ENCODE measurements around the gene WDFY4.

Gene WDFY4

DNA sequence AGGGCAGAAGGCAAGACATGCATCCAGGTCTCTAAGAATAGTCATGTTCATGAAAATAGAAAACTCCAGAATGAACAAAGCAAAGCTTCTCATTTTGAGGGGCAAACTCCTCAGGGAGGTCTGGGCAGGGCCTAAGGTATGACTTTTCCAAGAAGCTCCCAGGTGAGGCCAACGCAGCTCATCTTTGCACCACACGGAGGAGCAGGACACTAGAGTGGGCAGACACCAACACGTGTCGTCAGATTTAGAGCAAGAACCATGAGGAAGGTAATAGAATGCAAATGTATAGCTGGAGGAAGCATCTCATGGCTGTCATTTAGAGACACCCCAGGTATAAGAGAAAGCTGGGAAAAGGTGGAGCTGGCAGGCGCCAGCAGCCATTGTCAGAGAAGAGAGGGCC lies 95.7 kb downstream of the WDFY4 start:
- DNase-seq (ENCODE audit: extremely low spot score, insufficient read length, low read depth) (no peak), FAIRE-seq (no peak)

DNA sequence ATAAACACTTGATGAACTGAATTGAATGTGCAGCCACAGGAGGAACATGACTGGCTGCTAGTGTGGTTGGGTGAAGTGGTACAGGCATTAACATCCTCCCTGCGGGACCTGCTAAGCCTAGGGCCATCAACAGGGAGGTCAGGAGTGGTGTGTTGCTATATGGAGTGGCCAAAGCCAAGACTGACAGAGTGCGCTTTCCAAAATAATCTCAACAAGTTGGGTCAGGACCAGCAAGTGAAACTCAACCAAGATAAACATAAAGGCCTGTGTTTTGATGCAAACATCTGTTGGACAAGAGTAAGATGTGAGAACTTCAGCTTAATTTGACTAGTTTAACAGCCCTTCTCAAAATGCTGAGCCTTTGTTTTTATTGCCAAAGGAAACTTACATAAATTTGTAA lies 97.7 kb downstream of the WDFY4 start:
- DNase-seq (ENCODE audit: extremely low spot score, insufficient read length, low read depth) (no peak), FAIRE-seq (no peak)

DNA sequence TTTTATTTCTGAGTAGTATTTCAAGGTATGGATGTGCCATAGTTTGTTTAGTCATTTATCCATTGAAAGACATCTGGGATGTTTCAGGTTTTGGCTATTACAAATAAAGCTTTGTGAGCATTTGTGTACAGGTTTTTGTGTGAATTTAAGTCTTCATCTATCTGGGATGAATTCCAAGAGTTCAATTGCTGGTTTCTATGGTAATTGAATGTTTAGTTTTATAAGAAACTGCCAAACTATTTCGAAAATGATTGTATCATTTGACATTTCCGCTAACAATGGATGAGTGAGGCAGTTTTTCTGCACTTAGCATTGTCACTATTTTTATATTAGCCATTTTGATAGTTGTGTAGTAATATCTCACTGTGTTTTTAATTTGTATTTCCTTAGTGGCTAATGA lies 99.4 kb downstream of the WDFY4 start:
- FAIRE-seq, result no peak

DNA sequence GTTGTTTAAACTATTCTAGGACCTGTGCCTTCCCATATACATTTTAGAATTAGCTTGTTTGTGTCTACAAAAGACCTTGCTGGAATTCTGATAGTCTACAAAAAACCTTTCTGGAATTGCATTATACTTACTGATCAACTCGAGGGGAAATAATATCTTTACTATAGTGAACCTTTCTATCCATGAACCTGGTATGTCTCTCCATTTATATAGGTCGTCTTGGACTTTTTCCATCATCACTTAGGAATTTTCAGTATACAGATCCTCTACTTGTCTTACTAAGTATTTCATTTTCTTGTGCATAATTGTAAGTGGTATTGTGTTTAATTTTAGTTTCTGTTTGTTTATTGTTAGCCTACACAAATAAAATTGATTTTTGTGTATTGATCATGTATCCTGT lies 101.1 kb downstream of the WDFY4 start:
- DNase-seq (ENCODE audit: extremely low spot score, insufficient read length, low read depth) (no peak), FAIRE-seq (peak; percentile 9)

More for the DNA sequence above, 99.4 kb downstream of the WDFY4 start:
- DNase-seq (ENCODE audit: extremely low spot score, insufficient read length, low read depth), result no peak

DNA sequence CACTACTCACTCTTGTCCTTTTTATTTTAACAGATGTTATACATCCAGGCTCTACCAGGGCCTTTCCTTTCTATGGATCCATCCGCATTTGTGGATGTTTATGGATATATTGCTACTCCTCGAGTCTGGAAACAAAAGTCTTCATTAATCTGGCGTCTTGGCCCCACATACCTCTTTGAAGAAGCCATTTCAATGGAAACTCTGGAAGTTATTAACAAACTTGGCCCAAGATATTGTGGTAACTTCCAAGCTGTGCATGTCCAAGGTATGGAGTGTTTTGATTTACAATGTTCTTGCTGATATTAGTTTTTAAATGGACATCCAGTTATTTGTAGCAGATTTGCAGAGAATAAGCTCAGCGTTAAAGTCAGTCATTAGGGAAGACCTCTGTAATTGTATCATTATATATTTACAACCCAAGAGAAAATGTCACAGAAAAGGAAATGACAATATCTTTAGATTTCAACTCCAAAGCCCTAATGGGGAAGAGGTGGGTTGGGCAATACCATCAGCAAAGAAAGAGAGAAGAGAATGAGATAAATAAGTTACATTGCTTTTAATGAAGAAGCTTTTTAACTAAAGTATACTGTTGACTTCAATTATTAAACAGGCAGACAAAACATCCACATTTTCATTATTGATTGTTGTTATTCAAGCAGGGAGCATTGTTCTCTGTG lies 102.1 kb downstream of the WDFY4 start:
- DNase-seq (ENCODE audit: extremely low spot score, insufficient read length, low read depth), result no peak
- FAIRE-seq, result no peak

DNA sequence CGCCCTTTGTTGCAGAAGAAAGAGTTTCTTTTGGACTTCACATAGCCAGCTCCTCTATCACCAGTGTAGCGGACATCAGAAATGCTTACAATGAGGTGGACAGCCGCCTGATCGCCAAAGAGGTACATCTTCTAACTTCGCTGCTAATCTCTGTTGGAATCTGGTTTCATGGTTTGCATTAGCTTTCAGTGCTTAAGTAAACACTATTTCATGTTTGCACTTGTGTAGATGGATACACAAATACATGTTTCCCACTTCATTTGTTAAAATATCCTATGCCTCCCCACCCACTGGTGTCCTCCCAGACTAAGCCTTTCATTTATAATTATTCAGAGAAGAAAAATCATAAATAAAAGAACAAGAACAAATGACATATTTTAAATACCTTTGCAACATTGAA lies 103.9 kb downstream of the WDFY4 start:
- FAIRE-seq (no peak), DNase-seq (ENCODE audit: extremely low spot score, insufficient read length, low read depth) (no peak)

DNA sequence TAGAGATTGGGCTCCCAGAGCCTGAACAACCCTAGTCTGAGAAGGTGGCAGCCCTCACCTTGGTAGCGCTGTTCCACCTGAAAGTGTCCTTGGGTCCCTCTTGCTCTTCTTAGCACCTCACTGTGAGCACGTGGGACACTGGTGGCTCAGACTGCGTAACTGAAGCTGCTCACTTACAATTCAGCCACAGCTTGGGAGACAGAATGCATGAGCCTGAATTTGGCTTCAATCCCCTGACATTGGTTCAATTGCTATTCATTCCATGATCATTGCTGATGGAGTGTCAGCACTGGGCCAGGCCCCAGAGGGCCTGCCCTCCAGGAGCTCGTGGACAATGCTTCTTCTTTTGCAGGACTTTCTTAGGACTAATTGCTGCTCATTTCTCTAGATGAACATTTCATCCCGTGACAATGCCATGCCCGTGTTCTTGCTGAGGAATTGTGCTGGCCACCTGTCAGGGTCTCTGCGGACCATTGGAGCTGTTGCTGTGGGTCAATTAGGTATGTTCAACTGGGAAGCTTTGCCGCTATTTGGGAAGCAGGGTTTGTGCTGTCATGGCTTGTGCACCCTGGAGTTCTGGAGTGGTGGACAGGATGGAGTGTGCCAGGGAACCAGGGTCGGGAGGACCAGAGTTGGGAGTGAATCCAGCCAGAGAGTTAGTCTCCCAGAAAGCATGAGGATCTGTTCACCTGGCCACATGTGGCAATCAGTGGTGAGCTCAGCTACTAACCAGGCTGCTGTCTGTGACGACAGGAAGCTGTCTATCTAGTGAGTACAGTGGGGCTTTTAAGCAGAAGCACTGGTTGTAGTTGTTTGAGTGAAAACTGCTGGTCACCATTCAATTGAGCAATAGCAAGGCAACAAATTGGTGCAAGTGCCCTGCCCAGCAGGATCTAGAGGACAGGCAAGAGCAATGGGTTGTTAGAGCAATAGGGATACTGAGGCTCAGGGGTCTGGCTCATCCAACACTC lies 105.1 kb downstream of the WDFY4 start:
- DNase-seq (ENCODE audit: extremely low spot score, insufficient read length, low read depth), result no peak
- no peak for FAIRE-seq

DNA sequence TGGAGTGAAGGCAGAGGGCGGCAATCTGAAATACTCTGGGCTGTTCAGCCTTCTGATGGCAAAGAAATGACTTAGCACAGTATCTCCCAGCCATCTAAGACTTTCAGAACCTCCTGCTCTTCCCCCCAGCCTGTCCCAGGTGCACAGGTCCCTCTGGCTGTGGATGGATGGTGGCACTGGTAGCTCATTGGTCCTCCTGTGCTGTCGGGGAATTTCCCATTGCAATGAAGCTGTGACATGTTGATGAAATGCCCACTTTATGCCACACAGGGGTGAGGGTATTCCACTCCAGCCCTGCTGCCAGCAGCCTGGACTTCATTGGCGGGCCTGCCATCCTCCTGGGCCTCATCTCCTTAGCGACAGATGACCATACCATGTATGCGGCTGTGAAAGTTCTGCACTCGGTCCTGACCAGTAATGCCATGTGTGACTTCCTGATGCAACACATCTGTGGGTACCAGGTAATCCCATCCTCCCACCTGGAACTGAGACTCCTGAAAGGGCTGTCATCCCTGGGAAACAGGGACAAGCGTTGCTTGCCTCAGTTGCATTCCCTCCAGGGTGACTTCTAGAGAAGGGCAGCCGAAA lies 105.9 kb downstream of the WDFY4 start:
- DNase-seq (ENCODE audit: extremely low spot score, insufficient read length, low read depth), result no peak
- FAIRE-seq, result no peak

DNA sequence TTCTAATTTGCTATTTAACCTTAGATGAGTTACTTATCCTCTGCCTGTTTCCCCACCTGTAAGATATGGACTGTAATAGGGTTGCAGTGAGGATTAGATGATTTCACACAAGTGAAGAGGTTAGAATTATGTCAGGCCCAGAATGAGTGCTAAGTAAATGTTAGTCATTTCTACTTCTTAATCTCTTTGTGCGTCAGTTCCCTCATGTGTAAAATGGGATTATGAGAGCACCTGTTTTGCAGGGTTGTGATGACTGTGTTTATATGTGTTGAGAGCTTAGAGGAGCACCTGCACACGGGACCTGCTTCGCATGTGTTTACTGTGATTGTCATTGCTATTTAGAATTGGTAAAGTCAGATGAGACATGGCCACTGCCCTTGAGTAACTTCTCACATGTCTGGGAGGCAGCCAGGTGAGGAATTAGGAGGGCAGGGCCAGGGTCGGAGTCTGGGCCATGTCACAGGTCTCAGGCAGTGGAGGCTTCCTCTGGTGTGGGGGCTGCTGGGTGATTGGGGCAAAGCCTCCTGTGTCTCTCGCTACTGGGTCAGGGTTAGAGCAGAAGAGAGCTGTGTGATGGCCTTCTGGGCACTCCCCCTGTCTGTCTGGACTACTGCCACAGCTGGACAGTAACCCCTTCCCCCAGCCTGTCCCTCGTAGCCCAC lies 106.7 kb downstream of the WDFY4 start:
- DNase-seq (ENCODE audit: extremely low spot score, insufficient read length, low read depth) (no peak), FAIRE-seq (no peak)

DNA sequence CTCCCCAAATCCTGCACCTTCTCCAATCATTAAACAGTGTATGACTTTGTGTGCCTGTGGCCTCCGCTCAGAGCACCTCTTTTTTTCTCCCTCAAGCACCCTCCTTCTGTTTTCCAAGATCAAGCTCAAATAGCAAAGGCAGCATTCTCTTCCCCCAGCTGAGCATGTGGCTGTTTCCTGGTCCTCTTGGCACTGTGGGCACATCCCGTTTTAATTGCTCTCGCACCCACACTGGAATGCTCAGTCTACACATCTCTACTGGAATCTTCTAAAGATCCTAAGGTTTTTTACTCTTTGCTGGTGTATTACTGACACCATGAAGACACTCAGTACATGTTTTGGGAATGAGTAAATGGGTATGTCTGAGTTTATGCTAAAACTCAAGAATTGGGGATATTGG lies 107.4 kb downstream of the WDFY4 start:
- FAIRE-seq (no peak), DNase-seq (ENCODE audit: extremely low spot score, insufficient read length, low read depth) (no peak)

DNA sequence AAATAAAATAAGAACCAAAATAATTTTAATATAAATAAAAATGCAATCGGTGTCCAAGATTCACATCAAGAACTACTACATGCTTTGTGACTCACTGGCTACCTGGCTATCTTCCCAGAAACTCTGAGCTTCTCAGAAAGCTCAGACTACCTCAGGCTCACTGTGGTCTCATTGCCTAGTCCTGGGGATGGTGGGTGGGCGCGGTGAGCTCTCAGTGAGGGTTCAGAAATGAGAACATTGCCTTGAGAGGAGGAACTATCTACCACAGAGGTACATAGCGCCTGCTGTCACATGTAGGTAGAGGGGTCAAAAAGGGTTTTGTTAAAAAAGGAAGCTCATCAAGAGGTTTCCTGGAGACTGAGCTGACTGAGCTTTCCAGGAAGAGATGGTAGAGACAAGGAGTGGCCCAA lies 108.0 kb downstream of the WDFY4 start:
- DNase-seq (ENCODE audit: extremely low spot score, insufficient read length, low read depth), result no peak
- FAIRE-seq, result no peak

DNA sequence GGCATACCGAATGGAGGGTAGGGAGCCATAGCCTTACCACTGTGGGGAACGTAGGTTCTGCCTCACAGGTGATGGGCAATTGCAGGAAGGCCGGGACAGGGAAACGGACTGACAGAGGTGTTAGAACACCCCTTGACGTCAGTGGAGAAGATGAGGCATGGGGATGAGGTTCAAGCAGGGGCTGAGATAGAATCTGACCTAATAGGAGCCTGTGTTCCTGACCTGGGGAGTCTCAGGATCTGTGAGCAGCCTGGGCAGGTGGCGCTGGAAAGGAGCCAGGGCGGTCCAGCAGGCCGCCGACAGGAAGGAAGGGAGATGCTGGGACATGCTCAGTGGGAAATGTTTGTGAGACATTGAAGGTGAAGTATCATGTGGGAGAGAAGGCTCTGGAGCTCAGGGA lies 109.4 kb downstream of the WDFY4 start:
- no peak for DNase-seq (ENCODE audit: extremely low spot score, insufficient read length, low read depth)
- FAIRE-seq, result no peak

DNA sequence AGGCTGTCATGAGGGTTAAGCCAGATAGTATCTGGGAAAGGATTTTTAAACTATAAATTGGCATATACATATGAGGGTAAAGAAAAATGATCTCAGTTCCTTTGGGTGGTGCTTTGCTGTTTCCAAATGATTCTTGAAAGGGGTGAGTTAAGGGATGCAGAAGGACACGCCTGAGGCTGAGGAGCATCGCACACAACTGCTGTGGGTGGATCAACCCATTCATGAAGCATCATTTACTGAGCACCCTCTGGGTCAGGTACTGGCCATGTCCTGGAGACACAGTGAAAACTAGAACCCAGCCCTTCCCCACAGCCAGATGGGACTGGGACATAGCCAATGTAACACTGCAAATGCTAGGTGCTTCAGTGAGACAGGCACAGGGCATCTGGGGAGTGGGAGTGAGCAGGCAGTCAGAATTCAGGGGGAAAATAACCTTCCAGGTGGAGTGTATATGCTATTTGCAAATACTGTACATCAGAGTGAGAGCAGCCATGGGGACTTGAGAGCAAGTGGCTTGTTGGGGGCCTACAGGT lies 112.1 kb downstream of the WDFY4 start:
- DNase-seq (ENCODE audit: extremely low spot score, insufficient read length, low read depth) (no peak), FAIRE-seq (no peak)

DNA sequence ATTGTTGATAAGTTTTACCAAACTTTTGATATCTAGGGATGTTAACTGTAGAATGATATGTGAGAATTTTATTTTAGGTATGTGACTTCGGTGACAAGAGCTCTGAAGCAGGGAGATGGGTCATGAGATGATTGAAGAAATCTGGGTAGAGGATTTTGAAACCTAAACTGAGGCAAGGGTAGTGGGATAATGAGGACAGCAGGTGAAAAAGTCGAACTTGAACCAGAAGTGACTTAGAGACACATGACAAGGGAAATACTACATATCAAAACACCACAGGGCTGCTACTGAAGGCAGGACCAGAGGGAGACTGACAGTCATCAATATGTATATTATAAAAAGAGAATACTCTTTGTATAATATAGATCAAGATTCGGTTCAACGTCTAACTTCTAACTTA lies 113.2 kb downstream of the WDFY4 start:
- DNase-seq (ENCODE audit: extremely low spot score, insufficient read length, low read depth) (no peak), FAIRE-seq (no peak)

DNA sequence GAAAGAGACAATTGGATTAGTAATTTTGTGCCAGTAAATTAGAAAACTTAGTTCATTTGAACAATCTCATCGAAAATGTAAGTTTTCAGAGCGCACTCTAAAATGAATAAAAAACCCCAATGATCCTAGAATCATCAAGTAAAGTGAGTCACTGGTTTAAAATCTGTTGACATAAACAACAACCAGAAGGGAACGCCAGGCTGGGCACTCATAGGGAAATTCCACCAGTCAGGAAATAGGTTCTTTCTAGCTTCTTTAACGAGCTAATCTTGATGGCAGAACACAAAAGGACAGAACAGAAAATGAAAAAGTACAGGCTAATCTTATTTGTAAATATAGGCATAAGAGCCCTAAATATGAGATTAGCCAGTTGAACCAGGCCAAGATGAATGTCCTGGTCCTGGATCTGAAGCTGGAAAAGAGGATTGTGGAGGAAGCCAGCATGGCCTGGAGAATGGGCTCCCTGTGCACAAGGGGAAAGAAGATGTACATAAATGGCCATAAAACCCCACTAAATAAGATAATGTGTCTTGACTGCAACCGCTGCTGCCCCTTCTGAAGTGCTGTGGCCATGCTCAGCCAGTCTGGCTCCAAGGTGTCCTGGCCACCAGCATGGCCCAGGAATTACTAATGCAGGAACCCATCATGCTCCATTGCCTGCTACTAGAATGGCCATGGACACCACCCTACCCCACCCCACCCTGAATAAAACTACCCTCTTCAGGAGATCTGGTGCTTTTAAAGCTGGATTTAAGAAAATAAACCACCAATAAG lies 114.0 kb downstream of the WDFY4 start:
- DNase-seq (ENCODE audit: extremely low spot score, insufficient read length, low read depth), result no peak
- peak; percentile 18 for FAIRE-seq

DNA sequence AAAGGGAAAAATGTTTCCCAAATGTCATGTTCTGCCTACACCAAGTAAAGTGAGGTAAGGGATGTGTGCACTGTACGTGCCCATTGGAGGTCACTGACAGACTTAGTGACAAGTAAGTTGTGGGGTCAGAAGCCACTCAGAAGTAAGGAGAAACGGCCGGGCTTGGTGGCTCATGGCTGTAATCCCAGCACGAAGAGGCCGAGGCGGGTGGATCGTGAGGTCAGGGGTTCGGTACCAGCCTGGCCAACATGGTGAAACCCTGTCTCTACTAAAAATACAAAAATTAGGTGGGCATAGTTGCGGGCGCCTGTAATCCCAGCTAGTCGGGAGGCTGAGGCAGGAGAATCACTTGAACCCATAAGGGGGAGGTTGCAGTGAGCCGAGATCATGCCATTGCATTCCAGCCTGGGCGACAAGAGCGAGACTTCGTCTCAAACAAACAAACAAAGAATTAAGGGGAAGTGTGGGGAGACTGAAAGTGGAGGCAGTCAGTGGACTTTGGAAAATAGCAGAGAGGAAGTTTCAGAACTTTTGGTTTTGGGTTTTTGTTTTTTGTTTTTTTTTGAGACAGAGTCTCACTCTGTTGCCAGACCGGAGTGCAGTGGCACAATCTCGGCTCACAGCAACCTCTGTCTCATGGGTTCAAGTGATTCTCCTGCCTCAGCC lies 114.8 kb downstream of the WDFY4 start:
- FAIRE-seq (peak; percentile 44), DNase-seq (ENCODE audit: extremely low spot score, insufficient read length, low read depth) (no peak)

DNA sequence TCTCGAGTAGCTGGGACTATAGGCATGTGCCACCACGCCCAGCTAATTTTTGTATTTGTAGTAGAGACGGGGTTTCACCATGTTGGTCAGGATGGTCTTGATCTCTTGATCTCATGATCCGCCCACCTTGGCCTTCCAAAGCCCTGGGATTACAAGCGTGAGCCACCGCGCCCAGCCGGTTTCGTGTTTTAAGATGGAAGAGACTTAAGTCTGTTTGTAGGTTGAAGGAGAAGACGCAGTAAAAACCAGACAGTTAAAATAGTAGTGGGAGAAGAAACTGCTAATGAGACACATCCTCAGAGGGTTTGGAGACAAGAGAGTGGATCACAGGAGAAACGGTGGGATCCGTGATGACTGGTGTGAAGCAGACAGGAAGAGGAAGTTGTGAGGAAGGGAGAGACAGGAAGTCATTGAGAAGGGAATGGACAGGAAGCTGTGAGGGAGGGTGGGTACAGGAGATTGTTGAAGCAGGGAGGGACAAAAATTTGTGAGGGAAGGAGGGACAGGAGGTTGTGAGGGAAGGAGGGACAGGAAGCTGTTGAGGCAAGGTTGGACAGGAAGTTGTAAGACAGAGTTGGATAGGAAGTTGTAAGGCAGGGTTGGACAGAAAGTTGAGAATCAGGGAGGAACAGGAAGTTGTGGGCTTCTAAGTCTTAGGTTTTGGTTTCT lies 115.5 kb downstream of the WDFY4 start:
- peak; percentile 17 for DNase-seq (ENCODE audit: extremely low spot score, insufficient read length, low read depth)

DNA sequence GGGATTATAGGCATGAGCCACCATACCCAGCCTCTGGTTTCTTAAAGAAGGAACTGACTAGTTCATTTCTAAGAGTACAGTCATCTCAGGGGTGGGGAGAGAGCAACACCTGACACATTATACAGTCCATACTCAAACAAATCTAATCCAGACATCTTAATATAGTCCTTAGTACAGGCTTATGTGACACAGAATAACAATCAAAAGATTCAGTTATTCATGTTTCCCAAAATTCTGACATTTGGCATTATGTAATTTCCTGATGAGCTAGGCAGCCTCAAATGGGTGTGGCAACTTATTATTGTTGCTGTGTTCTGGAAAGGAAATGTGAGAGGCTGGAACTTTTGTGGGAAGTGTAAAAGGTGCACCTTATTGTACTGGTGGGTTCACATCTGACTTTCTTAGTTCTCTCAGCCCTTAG lies 116.3 kb downstream of the WDFY4 start:
- DNase-seq (ENCODE audit: extremely low spot score, insufficient read length, low read depth), result no peak
- FAIRE-seq, result peak; percentile 21

More for the DNA sequence above, 115.5 kb downstream of the WDFY4 start:
- peak; percentile 90 for FAIRE-seq

All from GM18507 (cell line).